GM23338 (cell line): ENCODE results near the gene ZSWIM1. TPM values are rescaled to one million over a fixed set of nuclear protein-coding genes. Genes with fewer than 3 reads are reported as not detected.

ENCODE experiments used
- ATAC-seq: fragments of 200-7000 bp; cut with Tn5 transposase; 3 replicates; pipeline ENCODE4 v1.9.1; 2020
- DNase-seq: peaks from one replicate; pipeline ENCODE4 v3.0.0-alpha.2; 2015; ENCODE audit warnings: low spot score
- H2AFZ ChIP-seq: fragments of 200-600 bp; sonication (generic); 2 replicates; pipeline ENCODE4 v1.8.0; 2016; ENCODE audit warnings: antibody characterized with exemption, mild to moderate bottlenecking, moderate library complexity
- H3F3A ChIP-seq: fragments of 200-600 bp; sonication (generic); replicated peaks from 2 replicates; pipeline ENCODE4 v1.8.0; 2017; ENCODE audit warnings: antibody characterized with exemption, mixed run types, low read depth
- H3K27ac ChIP-seq: fragments of 200-600 bp; sonication (generic); 2 replicates; pipeline ENCODE4 v1.6.1; 2016; ENCODE audit warnings: low read depth
- H3K27me3 ChIP-seq: fragments of 200-600 bp; sonication (generic); 2 replicates; pipeline ENCODE4 v1.8.0; 2016; ENCODE audit warnings: mild to moderate bottlenecking, mixed run types, moderate library complexity; ENCODE audit not compliant: insufficient read depth
- H3K36me3 ChIP-seq: fragments of 200-600 bp; sonication (generic); 2 replicates; pipeline ENCODE4 v1.8.0; 2016; ENCODE audit warnings: mild to moderate bottlenecking; ENCODE audit not compliant: insufficient read depth
- H3K4me1 ChIP-seq: fragments of 200-600 bp; sonication (generic); 2 replicates; pipeline ENCODE4 v1.8.0; 2016; ENCODE audit warnings: mild to moderate bottlenecking, moderate library complexity; ENCODE audit not compliant: insufficient read depth
- H3K4me2 ChIP-seq: fragments of 200-600 bp; sonication (generic); 2 replicates; pipeline ENCODE4 v1.7.1; 2017; ENCODE audit warnings: mixed run types
- H3K4me3 ChIP-seq: fragments of 200-600 bp; sonication (generic); 2 replicates; pipeline ENCODE4 v1.6.1; 2016; ENCODE audit warnings: mixed run types
- H3K79me2 ChIP-seq: fragments of 200-600 bp; sonication (generic); replicated peaks from 2 replicates; pipeline ENCODE4 v1.8.0; 2017; ENCODE audit warnings: mild to moderate bottlenecking; ENCODE audit not compliant: insufficient read depth
- H3K9me2 ChIP-seq: fragments of 200-600 bp; sonication (generic); 2 replicates; pipeline ENCODE4 v1.8.0; 2017; ENCODE audit not compliant: insufficient read depth
- H4K20me1 ChIP-seq: fragments of 200-600 bp; sonication (generic); replicated peaks from 2 replicates; pipeline ENCODE4 v1.8.0; 2017; ENCODE audit warnings: mild to moderate bottlenecking; ENCODE audit not compliant: insufficient read depth
- H3K27ac Mint-ChIP-seq: 2 replicates; pipeline ENCODE4 v1.8.0; 2020; ENCODE audit warnings: inconsistent platforms, mild to moderate bottlenecking, moderate library complexity, mixed read lengths
- H3K27me3 Mint-ChIP-seq: 3 replicates; pipeline ENCODE4 v1.8.0; 2022; ENCODE audit warnings: low read depth, mild to moderate bottlenecking, moderate library complexity, mixed read lengths, inconsistent platforms; ENCODE audit not compliant: insufficient read depth, poor library complexity
- H3K36me3 Mint-ChIP-seq: 3 replicates; pipeline ENCODE4 v1.8.0; 2021; ENCODE audit warnings: low read depth, mild to moderate bottlenecking, inconsistent platforms, moderate library complexity, mixed read lengths
- H3K4me1 Mint-ChIP-seq: 3 replicates; pipeline ENCODE4 v1.8.0; 2020; ENCODE audit warnings: mild to moderate bottlenecking, inconsistent platforms, mixed read lengths
- H3K4me3 Mint-ChIP-seq: 3 replicates; pipeline ENCODE4 v1.8.0; 2021; ENCODE audit warnings: moderate library complexity, mild to moderate bottlenecking, inconsistent platforms, mixed read lengths
- H3K9me3 Mint-ChIP-seq: 3 replicates; pipeline ENCODE4 v1.8.0; 2020; ENCODE audit warnings: moderate library complexity, mild to moderate bottlenecking, inconsistent platforms, mixed read lengths
- CREB1 ChIP-seq: fragments of 250-450 bp; sonication (Bioruptor Pico); IDR thresholded peaks from 2 replicates; pipeline ENCODE4 v1.5.0; 2020; ENCODE audit warnings: low read depth, mild to moderate bottlenecking, moderate library complexity
- CTCF ChIP-seq, 2 experiments: fragments of 200-600 bp in 1 of 2; sonication (generic) in 1 of 2; conservative IDR thresholded peaks; 2 replicates each; pipeline versions ENCODE4 v1.5.1 to v1.6.1; 2016 to 2017; ENCODE audit warnings: antibody characterized with exemption in 2 of 2, low read depth in 2 of 2, mild to moderate bottlenecking in 2 of 2, moderate library complexity in 1 of 2
- EZH2 ChIP-seq: fragments of 200-600 bp; sonication (generic); IDR thresholded peaks from one replicate; pipeline ENCODE4 v1.8.0; 2017; ENCODE audit warnings: antibody characterized with exemption, mild to moderate bottlenecking, low read depth; ENCODE audit not compliant: unreplicated experiment
- EZH2phosphoT487 ChIP-seq: fragments of 200-600 bp; sonication (generic); IDR thresholded peaks from one replicate; pipeline ENCODE4 v1.8.1; 2018; ENCODE audit warnings: antibody characterized with exemption; ENCODE audit not compliant: unreplicated experiment
- JUNB ChIP-seq: IDR thresholded peaks from one replicate; pipeline ENCODE4 v1.6.1; 2016; ENCODE audit warnings: antibody characterized with exemption; ENCODE audit not compliant: unreplicated experiment
- NANOG ChIP-seq: IDR thresholded peaks from 2 replicates; pipeline ENCODE4 v1.6.1; 2016; ENCODE audit warnings: antibody characterized with exemption, borderline replicate concordance
- POLR2AphosphoS5 ChIP-seq: IDR thresholded peaks from 2 replicates; pipeline ENCODE4 v1.6.1; 2016; ENCODE audit warnings: antibody characterized with exemption, low read depth
- REST ChIP-seq: IDR thresholded peaks from one replicate; pipeline ENCODE4 v1.6.1; 2018; ENCODE audit warnings: antibody characterized with exemption; ENCODE audit not compliant: unreplicated experiment
- STAT1 ChIP-seq: IDR thresholded peaks from one replicate; pipeline ENCODE4 v1.6.1; 2016; ENCODE audit warnings: antibody characterized with exemption; ENCODE audit not compliant: unreplicated experiment
- ZNF114 ChIP-seq: fragments of 250-450 bp; sonication (Bioruptor Pico); IDR thresholded peaks from 2 replicates; pipeline ENCODE4 v1.5.0; 2020; ENCODE audit warnings: mild to moderate bottlenecking, moderate library complexity
- ZNF331 ChIP-seq: fragments of 250-450 bp; sonication (Bioruptor Pico); IDR thresholded peaks from 2 replicates; pipeline ENCODE4 v1.5.0; 2020; ENCODE audit warnings: low read depth, mild to moderate bottlenecking, moderate library complexity
- ZNF462 ChIP-seq: fragments of 250-450 bp; sonication (Bioruptor Pico); IDR thresholded peaks from 2 replicates; pipeline ENCODE4 v1.5.0; 2020; ENCODE audit warnings: mild to moderate bottlenecking, moderate library complexity
- polyA plus RNA-seq: library from polyadenylated mRNA; unstranded; fragments of >200 nt; fragmentation: Nextera tagmentation; extraction: Ambion mirVana; gene quantifications from 2 replicates; pipeline ENCODE4 v1.2.1, GENCODE V29; 2016
- total RNA-seq: library from RNA; depleted of rRNA; stranded (reverse); fragments of >200 nt; shearing (Covaris generic); gene quantifications from 2 replicates; pipeline ENCODE4 v1.2.3, GENCODE V29; 2014
- TF ChIP-seq, protein P1 (sequence below): IDR thresholded peaks from 2 replicates; pipeline ENCODE4 v1.6.1; 2016; ENCODE audit warnings: antibody characterized with exemption

The ZSWIM1 gene
- total and polyA plus RNA-seq, 2 experiments from 2014 or later: 11.5 to 16.2 TPM

- Histone ChIP-seq H3K4me2 (peak overlapping the region; percentile 81; the same call in 1 of the 2 replicates), H3K4me3 (peak overlapping the region; percentile 91), H3K9me2 (no peaks in the 10 kb centered on the region), H2AFZ (no peak overlapping the region), H3K27me3 (no peaks in the 10 kb centered on the region), H3K4me1 (peaks cover 7% of the 10 kb centered on the region; the same call in 1 of the 2 replicates), H4K20me1 (peaks cover 9% of the 10 kb centered on the region), H3K36me3 (0 out of 2 replicates have a peak, but pooled peaks cover 5% of the 10 kb centered on the region), H3F3A (peaks cover 8% of the 10 kb centered on the region; the same call in 1 of the 2 replicates), H3K79me2 (peaks cover 10% of the 10 kb centered on the region), H3K27ac (no peak overlapping the region)
- Mint-ChIP-seq H3K9me3 (no peaks in the 10 kb centered on the region; the same call in 2 of the 3 replicates), H3K36me3 (peaks cover 23% of the 10 kb centered on the region), H3K4me1 (peaks cover 11% of the 10 kb centered on the region; the same call in 2 of the 3 replicates), H3K27ac (no peak overlapping the region), H3K27me3 (peaks cover 11% of the 10 kb centered on the region), H3K4me3 (no peak overlapping the region)
- ATAC-seq: no peak
- TF ChIP-seq JUNB: no peak
- TF ChIP-seq NANOG: no peak
- no peak for TF ChIP-seq EZH2phosphoT487
- TF ChIP-seq CREB1 (CRISPR knock-in tag): no peak
- TF ChIP-seq ZNF331 (CRISPR knock-in tag): no peak
- TF ChIP-seq CTCF (conservative IDR thresholded peaks at IDR 0.05; ENCODE audit: low read depth in 2 of 2): no peak
- no peak for TF ChIP-seq REST
- no peak for TF ChIP-seq ZNF114
- TF ChIP-seq POLR2AphosphoS5: no peak
- no peak for TF ChIP-seq ZNF462 (CRISPR knock-in tag)
- no peak for TF ChIP-seq EZH2
- no peak for TF ChIP-seq STAT1
- TF ChIP-seq, protein P1, sequence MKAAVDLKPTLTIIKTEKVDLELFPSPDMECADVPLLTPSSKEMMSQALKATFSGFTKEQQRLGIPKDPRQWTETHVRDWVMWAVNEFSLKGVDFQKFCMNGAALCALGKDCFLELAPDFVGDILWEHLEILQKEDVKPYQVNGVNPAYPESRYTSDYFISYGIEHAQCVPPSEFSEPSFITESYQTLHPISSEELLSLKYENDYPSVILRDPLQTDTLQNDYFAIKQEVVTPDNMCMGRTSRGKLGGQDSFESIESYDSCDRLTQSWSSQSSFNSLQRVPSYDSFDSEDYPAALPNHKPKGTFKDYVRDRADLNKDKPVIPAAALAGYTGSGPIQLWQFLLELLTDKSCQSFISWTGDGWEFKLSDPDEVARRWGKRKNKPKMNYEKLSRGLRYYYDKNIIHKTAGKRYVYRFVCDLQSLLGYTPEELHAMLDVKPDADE: no peak
- DNase-seq: no peak
Measured at GRCh38 chr20:45913116-45913515, 32.1 kb downstream of the ZSWIM1 start.
